ENCODE data around the gene DAGLA. TPM values are rescaled to one million over a fixed set of nuclear protein-coding genes. Genes with fewer than 3 reads are reported as not detected.

DAGLA gene
- total RNA-seq, 1 experiment from 2014 or later: 4.5 TPM

DNA sequence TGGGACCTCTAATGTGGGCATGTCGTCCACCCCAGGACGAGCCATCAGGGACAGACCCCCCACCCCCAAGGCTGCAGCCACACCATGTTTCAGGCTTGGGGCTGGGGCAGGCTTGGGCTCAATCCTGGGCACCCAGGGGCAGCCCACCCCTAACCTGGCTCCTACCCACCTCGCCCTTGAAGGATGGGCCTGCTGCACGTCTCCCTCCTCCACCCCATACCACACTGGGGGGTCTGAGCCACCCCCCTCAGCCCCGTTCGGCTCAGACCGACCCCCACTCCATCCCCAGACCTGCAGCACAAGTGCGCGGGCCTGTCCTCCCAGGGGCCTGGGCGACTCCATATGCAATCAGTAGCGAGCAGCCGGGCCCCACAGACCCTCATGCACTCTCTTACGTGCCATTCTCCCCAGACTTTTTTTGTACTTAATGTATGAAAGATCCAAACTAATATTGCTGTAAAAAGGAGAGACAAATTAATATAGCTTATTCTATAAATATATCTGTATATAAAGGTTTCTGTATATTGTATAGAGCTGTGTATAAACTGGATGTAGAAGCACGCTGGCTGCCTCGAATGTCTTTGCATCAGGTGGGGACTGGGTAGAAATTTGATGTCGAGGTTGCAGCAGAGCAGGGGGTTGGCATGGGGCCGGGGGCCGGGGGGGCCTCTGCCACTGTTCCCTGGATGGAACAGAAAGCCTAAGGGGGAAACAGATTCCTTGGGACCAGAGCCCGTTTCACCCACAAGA is 66.4 kb downstream of the DAGLA start:
- Histone ChIP-seq H3K27me3 (ENCODE audit: insufficient read depth, low read length) (no peaks in the 10 kb centered on the region), H3K4me1 (ENCODE audit: insufficient read depth, low read length) (peaks cover 2% of the 10 kb centered on the region; the same call in 1 of the 2 replicates), H3K14ac (ENCODE audit: insufficient read depth, low read length) (peak overlapping the region; percentile 41; the same call in 1 of the 2 replicates), H2AFZ (ENCODE audit: low read length) (no peak overlapping the region), H3K9me3 (ENCODE audit: control insufficient read depth, low read depth, low read length) (no peaks in the 10 kb centered on the region), H3K23me2 (ENCODE audit: insufficient read length, low read depth, low read length, poor library complexity, severe bottlenecking) (no peaks in the 10 kb centered on the region), H2BK12ac (ENCODE audit: insufficient read length, low read depth, low read length) (no peak overlapping the region), H2AK5ac (ENCODE audit: insufficient read length, low read length) (no peak overlapping the region), H3K18ac (ENCODE audit: insufficient read length, low read depth, low read length) (no peak overlapping the region), H3K79me2 (ENCODE audit: insufficient read depth, low read length) (no peaks in the 10 kb centered on the region), H3K56ac (ENCODE audit: insufficient read length, low read depth, low read length) (no peak overlapping the region), H2BK15ac (ENCODE audit: low read depth, low read length) (no peak overlapping the region), H3K4me2 (ENCODE audit: insufficient read depth, insufficient read length, low read length) (no peak overlapping the region), H3K27ac (ENCODE audit: insufficient read length, low read depth, low read length) (no peak overlapping the region), H3K9ac (ENCODE audit: extremely low read depth, insufficient read length, low read length) (no peak overlapping the region), H3K4ac (ENCODE audit: low read depth, low read length) (no peak overlapping the region), H3T11ph (ENCODE audit: low read length) (no peak overlapping the region), H3K23ac (ENCODE audit: insufficient read length, low read depth, low read length) (no peak overlapping the region), H4K91ac (ENCODE audit: insufficient read length, low read depth, low read length) (no peak overlapping the region), H2BK5ac (ENCODE audit: insufficient read length, low read length) (no peak overlapping the region), H2BK20ac (ENCODE audit: low read depth, low read length, poor library complexity, severe bottlenecking) (no peak overlapping the region), H4K5ac (ENCODE audit: insufficient read length, low read depth, low read length) (no peak overlapping the region), H3K79me1 (ENCODE audit: insufficient read depth, low read depth, low read length, poor library complexity, severe bottlenecking) (no peaks in the 10 kb centered on the region), H4K8ac (replicated peaks; ENCODE audit: insufficient read length, low read depth, low read length) (no peak overlapping the region), H4K20me1 (ENCODE audit: control insufficient read depth, insufficient read depth, insufficient read length) (no peaks in the 10 kb centered on the region), H2BK120ac (ENCODE audit: low read depth, low read length, poor library complexity, severe bottlenecking) (no peak overlapping the region)
- WGBS (ENCODE audit: extremely low coverage, insufficient read length, low lambda C conversion rate): no CpG with 5 or more reads among the region's 19 CpGs
- peaks cover 16% of the 10 kb centered on the region for H3K27me3 Mint-ChIP-seq (ENCODE audit: low read depth)
- H3K4me1 Mint-ChIP-seq: peaks cover 27 to 44% of the 10 kb centered on the region in 2 experiments
- no peaks in the 10 kb centered on the region; a peak in 2 of 5 replicates for H3K9me3 Mint-ChIP-seq
- no peak for DNase-seq
- peaks cover 5 to 12% (median 5%) of the 10 kb centered on the region in 3 experiments; a peak in 5 of 7 replicates for H3K36me3 Mint-ChIP-seq (ENCODE audit: insufficient read depth in 1 of 3, low read depth in 3 of 3)
- H3K27ac Mint-ChIP-seq: peak overlapping the region in 1 of 3 experiments; percentile 76; a peak in 2 of 7 replicates
- TF ChIP-seq, protein P1, sequence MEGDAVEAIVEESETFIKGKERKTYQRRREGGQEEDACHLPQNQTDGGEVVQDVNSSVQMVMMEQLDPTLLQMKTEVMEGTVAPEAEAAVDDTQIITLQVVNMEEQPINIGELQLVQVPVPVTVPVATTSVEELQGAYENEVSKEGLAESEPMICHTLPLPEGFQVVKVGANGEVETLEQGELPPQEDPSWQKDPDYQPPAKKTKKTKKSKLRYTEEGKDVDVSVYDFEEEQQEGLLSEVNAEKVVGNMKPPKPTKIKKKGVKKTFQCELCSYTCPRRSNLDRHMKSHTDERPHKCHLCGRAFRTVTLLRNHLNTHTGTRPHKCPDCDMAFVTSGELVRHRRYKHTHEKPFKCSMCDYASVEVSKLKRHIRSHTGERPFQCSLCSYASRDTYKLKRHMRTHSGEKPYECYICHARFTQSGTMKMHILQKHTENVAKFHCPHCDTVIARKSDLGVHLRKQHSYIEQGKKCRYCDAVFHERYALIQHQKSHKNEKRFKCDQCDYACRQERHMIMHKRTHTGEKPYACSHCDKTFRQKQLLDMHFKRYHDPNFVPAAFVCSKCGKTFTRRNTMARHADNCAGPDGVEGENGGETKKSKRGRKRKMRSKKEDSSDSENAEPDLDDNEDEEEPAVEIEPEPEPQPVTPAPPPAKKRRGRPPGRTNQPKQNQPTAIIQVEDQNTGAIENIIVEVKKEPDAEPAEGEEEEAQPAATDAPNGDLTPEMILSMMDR (conservative IDR thresholded peaks at IDR 0.05): no peak
- H3K4me3 Mint-ChIP-seq: no peak overlapping the region

Measured in H9 (cell line).